SK-N-SH (cell line): ENCODE results near the gene CAMKMT.

Experiments used
- CHD2 ChIP-seq: fragments of 150-350 bp; IDR thresholded peaks from 2 replicates; pipeline ENCODE4 v1.6.1; 2018; ENCODE audit warnings: low read length; ENCODE audit not compliant: partially characterized antibody
- CTCF ChIP-seq: fragments of 200-600 bp; sonication (generic); IDR thresholded peaks from 2 replicates; pipeline ENCODE4 v1.6.1; 2017; ENCODE audit warnings: antibody characterized with exemption, mild to moderate bottlenecking, moderate library complexity
- ELF1 ChIP-seq: IDR thresholded peaks from 2 replicates; pipeline ENCODE4 v1.4.0; 2012
- EZH2phosphoT487 ChIP-seq: fragments of 200-600 bp; sonication (generic); IDR thresholded peaks from 2 replicates; pipeline ENCODE4 v1.6.1; 2017; ENCODE audit warnings: low read depth, mixed run types, mild to moderate bottlenecking, antibody characterized with exemption, moderate library complexity, borderline replicate concordance
- NRF1 ChIP-seq: IDR thresholded peaks from 2 replicates; pipeline ENCODE4 v1.6.1; 2012; ENCODE audit warnings: low read depth, mild to moderate bottlenecking, low read length
- POLR2AphosphoS5 ChIP-seq: IDR thresholded peaks from 2 replicates; pipeline ENCODE4 v1.6.1; 2012; ENCODE audit warnings: low read depth, low read length
- RCOR1 ChIP-seq: fragments of 150-350 bp; IDR thresholded peaks from 2 replicates; pipeline ENCODE4 v1.6.1; 2017; ENCODE audit warnings: antibody characterized with exemption, low read length
- ZBTB33 ChIP-seq: IDR thresholded peaks from 2 replicates; pipeline ENCODE4 v1.4.0; 2012; ENCODE audit warnings: low read depth, borderline replicate concordance

- TF ChIP-seq ELF1 (no peak), RCOR1 (no peak), CHD2 (no peak), ZBTB33 (no peak), CTCF (no peak), NRF1 (no peak), POLR2AphosphoS5 (no peak), EZH2phosphoT487 (no peak)
These were observed 324.8 kb downstream of the CAMKMT start for GRCh38 chr2:44686561-44686960.
